ENCODE measurements around the gene SRSF2.
"Not testable (repeated sequence)": the region's sequence is repeated elsewhere in the genome, so short reads cannot be mapped to it uniquely, and the experiment has no call there.

SRSF2 gene

GRCh38 chr17:76707985-76708807, 28.9 kb downstream of the SRSF2 start:
- FAIRE-seq: no peak
- TF ChIP-seq POLR2AphosphoS5 (IDR thresholded peaks at IDR 0.05; ENCODE audit: low read depth, low read length): no peak
- TF ChIP-seq POLR2A (IDR thresholded peaks at IDR 0.05; ENCODE audit: low read depth, low read length): no peak
- no peak for TF ChIP-seq TAF1 (IDR thresholded peaks at IDR 0.05; ENCODE audit: borderline replicate concordance, low read depth, low read length)
- DNase-seq (ENCODE audit: insufficient read length): no peak

GRCh38 chr17:76706817-76707216, 30.3 kb downstream of the SRSF2 start:
- DNase-seq (ENCODE audit: insufficient read length): no peak
- no peak for FAIRE-seq
- TF ChIP-seq POLR2AphosphoS5 (IDR thresholded peaks at IDR 0.05; ENCODE audit: low read depth, low read length) (no peak), TAF1 (IDR thresholded peaks at IDR 0.05; ENCODE audit: borderline replicate concordance, low read depth, low read length) (no peak), POLR2A (IDR thresholded peaks at IDR 0.05; ENCODE audit: low read depth, low read length) (no peak)

- FAIRE-seq (no peak), DNase-seq (ENCODE audit: insufficient read length) (no peak)
- TF ChIP-seq TAF1 (IDR thresholded peaks at IDR 0.05; ENCODE audit: borderline replicate concordance, low read depth, low read length): no peak
- no peak for TF ChIP-seq POLR2AphosphoS5 (IDR thresholded peaks at IDR 0.05; ENCODE audit: low read depth, low read length)
- no peak for TF ChIP-seq POLR2A (IDR thresholded peaks at IDR 0.05; ENCODE audit: low read depth, low read length)
These were observed 32.3 kb downstream of the SRSF2 start for GRCh38 chr17:76704805-76705204.

DNA sequence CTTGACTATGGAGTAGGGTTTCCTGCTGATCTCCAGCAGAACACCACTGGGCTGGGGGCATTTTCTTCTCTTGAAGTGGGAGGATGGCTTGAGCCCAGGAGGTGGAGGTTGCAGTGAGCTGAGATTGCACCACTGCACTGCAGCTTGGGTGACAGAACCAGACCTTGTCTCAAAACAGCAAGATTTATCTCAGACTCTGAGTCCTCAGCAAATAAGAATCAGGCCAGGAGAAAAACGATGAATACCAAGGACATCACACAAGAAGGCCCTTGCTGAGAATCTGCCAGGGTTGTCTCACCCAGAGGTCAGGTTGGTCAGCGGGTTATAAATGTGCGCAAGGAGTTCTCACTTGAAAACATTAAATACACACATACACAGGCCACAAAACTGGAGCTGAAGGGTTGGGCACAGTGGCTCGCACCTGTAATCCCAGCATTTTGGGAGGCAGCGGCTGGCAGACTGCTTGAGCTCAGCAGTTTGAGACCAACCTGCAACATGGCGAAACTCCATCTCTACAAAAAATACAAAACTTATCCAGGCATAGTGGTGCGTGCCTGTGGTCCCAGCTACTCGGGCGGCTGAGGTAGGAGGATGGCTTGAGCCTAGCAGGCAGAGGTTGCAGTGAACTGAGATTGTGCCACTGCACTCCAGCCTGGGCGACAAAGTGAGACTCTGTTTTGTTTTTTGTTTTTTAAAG, 34.0 kb downstream of the SRSF2 start:
- no peak for DNase-seq (ENCODE audit: insufficient read length)
- no peak for TF ChIP-seq POLR2AphosphoS5 (IDR thresholded peaks at IDR 0.05; ENCODE audit: low read depth, low read length)
- no peak for TF ChIP-seq POLR2A (IDR thresholded peaks at IDR 0.05; ENCODE audit: low read depth, low read length)
- no peak for TF ChIP-seq TAF1 (IDR thresholded peaks at IDR 0.05; ENCODE audit: borderline replicate concordance, low read depth, low read length)
- no peak for FAIRE-seq

DNA sequence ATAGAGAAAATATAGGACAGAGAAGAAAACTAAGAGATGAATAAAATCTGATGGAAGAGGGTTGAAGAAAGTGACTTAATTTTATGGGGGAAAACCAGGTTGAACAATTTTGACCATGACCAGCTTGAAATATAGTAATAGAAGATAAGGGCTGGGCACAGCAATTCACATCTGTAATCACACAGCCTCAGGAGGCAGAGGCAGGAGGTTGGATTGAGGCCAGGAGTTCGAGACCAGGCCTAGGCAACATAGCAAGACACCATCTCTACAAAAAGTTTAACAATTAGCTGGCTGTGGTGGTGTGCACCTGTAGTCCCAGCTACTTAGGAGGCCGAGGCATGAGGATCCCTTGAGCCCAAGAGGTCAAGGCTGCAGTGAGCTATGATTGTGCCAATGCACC, 35.1 kb downstream of the SRSF2 start:
- FAIRE-seq: no peak

GRCh38 chr17:76701471-76701967, 35.6 kb downstream of the SRSF2 start:
- DNase-seq (ENCODE audit: insufficient read length) (no peak), FAIRE-seq (no peak)
- TF ChIP-seq POLR2A (IDR thresholded peaks at IDR 0.05; ENCODE audit: low read depth, low read length) (no peak), TAF1 (IDR thresholded peaks at IDR 0.05; ENCODE audit: borderline replicate concordance, low read depth, low read length) (no peak), POLR2AphosphoS5 (IDR thresholded peaks at IDR 0.05; ENCODE audit: low read depth, low read length) (no peak)

More for the DNA sequence above, 35.1 kb downstream of the SRSF2 start:
- no peak for DNase-seq (ENCODE audit: insufficient read length)
- no peak for TF ChIP-seq POLR2AphosphoS5 (IDR thresholded peaks at IDR 0.05; ENCODE audit: low read depth, low read length)
- TF ChIP-seq POLR2A (IDR thresholded peaks at IDR 0.05; ENCODE audit: low read depth, low read length): no peak
- TF ChIP-seq TAF1 (IDR thresholded peaks at IDR 0.05; ENCODE audit: borderline replicate concordance, low read depth, low read length): no peak

GRCh38 chr17:76700617-76701470, 36.3 kb downstream of the SRSF2 start:
- no peak for TF ChIP-seq POLR2A (IDR thresholded peaks at IDR 0.05; ENCODE audit: low read depth, low read length)
- no peak for TF ChIP-seq POLR2AphosphoS5 (IDR thresholded peaks at IDR 0.05; ENCODE audit: low read depth, low read length)
- no peak for TF ChIP-seq TAF1 (IDR thresholded peaks at IDR 0.05; ENCODE audit: borderline replicate concordance, low read depth, low read length)
- no peak for DNase-seq (ENCODE audit: insufficient read length)
- no peak for FAIRE-seq

DNA sequence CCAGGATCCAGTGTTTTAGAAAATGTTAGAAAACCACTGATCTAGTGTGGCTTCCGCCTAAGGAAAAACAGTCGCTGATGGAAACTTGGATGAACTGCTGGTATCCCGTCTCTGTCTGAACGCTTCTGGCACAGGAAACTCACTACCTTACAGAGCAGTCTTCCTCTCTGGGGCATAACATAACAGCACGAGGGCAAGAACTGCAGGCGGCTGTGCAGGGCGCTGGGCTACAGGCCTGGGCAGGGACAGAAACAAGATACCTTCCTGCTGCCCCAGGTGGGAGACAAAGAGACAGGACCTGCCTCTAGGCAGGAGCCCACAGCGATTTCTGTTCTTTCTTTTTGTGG, 36.9 kb downstream of the SRSF2 start:
- DNase-seq (ENCODE audit: insufficient read length) (no peak), FAIRE-seq (no peak)
- TF ChIP-seq TAF1 (IDR thresholded peaks at IDR 0.05; ENCODE audit: borderline replicate concordance, low read depth, low read length) (no peak), POLR2A (IDR thresholded peaks at IDR 0.05; ENCODE audit: low read depth, low read length) (no peak), POLR2AphosphoS5 (IDR thresholded peaks at IDR 0.05; ENCODE audit: low read depth, low read length) (no peak)

DNA sequence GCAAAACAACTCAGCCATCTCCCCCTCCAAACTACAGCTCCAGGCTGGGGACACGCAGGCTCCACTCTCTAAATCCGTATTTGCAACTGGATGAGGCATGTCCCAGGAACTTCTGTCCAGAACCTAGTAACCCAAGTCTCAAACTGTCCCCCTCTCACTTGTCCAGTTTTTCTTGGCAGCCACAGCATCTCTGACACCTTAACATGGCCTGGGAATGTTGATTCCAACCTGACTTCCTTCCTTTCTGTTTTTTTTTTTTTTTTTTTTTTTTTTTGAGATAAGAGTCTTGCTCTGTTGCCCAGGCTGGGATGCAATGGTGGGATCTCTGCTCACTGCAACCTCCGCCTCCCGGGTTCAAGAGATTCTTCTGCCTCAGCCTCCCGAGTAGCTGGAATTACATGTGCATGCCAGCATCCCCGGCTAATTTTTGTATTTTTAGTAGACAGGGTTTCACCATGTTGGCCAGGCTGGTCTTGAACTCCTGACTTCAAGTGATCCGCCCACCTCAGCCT, 38.6 kb downstream of the SRSF2 start:
- not testable (repeated sequence) for FAIRE-seq; DNase-seq (ENCODE audit: insufficient read length)

DNA sequence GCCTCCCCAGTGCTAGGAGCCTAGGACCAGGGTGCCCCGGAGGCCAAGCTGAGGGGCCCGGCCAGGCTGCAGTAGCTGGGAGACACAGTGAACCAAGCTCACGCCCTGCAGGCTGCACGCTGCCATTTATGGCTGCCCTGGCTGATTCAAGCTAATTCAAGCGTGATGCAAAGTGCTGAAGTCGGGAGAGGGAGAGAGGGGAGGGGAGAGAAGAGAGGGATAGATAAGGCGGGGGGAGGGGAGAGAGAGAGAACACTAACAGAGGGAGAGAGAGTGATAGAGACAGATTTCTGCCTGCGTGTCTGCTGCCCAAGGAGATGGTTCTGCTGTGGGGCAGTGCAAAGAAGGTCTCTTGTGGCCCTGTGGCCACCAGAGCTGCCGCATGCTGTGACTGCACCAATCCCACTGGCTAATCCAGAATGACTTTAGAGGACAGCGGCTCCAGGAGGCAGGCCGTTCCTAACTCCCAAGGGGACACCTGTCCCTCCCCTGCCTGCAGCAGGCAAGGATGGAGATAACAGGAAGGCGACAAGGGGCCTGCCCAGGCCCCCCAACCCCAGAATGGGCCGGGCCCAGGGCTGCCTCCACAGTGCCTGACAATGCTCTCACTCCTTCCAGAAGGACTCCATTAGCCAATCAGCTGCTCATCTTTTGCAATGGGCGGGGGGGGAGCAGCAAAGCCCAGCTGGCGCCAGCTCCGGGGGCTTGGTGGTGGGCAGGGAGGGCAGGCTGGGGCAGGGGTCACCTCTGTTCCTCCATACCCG, 39.2 kb downstream of the SRSF2 start:
- DNase-seq (ENCODE audit: insufficient read length) (no peak), FAIRE-seq (no peak)
- no peak for TF ChIP-seq TAF1 (IDR thresholded peaks at IDR 0.05; ENCODE audit: borderline replicate concordance, low read depth, low read length)
- no peak for TF ChIP-seq POLR2AphosphoS5 (IDR thresholded peaks at IDR 0.05; ENCODE audit: low read depth, low read length)
- no peak for TF ChIP-seq POLR2A (IDR thresholded peaks at IDR 0.05; ENCODE audit: low read depth, low read length)
